Islet of Langerhans (tissue), 1 donor: ENCODE data around the gene PDE11A.

Source experiments
- FAIRE-seq: peaks from one replicate; lab custom pipeline; 2011; peaks lifted over from hg19 to GRCh38; lab: Jason Lieb, UNC

The PDE11A gene

DNA sequence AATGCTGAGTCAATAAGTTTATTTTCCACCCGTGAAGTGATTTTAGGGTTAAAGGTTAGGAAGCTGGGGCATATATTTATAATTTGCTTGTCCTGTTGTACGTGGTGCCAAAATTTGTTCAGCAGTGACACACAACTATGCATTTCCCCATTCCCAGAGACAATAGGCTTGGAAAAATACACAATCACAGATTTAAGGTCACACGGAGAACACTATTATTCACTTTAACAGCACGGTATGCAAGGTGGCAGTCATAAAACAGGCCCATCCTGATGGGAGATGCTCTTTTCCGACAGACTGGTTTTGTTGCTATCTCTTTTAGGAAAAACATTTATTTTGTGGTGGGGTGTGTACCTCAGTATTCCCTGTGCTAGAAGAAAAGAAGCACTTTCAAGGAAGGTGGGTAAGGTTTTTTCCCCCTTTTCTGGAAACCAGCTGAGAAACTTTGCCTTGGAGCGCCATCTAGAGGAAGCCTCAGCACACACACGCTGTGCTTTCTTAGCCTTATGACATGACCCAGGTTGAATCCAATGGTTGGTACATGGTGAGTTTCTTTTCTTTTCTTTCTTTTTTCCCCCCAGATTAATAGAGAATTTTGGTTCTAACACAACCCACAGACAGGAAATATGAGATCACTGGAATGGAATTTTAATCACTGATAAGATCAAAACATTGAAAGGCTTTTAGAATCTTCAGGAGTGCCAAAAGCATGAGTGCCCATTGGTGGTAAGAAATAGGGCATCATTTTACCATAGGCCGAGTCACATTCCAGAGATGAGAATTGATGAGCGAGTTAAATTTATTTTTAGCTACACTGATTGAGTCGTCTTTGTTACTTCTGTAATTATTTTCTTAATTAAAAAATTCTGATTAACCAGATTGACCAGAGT is 347.9 kb downstream of the PDE11A start:
- FAIRE-seq, result peak; percentile 95

DNA sequence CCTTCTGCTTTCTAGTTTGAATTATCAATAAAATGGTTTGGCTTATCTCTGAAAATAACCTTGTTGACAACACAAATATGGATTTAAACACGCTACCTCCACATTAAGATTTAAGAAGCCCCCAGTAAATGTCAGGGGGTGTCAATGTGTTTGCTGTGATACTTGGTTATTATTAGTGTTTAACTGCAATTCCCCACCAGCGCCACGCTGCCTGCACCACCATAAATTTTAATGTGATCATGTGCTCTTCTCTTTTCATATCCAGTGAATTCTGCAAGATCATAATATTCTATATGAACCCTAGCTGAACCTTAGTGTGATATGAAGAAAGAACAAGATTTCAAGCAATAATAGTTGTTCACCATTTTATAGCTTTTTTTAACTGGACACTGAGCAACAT is 349.3 kb downstream of the PDE11A start:
- FAIRE-seq, result no peak

DNA sequence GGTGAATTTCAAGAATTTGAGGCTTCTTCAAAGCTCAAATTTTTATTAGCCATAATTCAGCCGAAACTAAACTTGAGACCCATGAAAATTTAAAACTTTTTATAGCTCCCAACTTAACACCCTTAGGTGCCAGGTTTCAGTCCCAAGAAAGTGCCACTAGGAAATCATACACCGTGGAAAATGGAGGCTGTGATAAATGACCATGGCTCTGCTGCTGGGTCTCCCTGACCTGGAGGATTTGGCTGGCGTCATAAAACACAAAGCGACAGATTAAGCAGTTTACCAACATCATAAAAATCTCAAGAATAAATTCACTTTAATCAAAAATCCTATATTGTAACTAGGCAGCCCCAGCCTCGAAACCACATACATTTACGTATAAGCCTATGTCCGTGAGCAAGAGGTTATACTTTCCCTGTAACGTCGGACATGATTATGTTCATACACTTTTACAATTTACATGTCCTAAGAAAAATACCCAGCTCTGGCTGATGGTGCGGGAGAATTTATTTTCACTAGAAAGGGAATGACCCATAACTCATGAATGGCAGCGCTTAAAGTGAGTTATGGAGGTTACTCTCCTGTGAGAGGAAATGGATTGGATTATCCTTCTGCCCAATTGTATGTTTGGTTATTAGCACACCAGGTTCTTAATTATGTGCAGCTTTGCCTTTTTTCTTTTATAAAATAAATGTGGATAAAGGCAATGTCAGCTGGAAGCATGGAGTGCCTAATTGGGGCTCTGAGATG is 350.6 kb downstream of the PDE11A start:
- no peak for FAIRE-seq

DNA sequence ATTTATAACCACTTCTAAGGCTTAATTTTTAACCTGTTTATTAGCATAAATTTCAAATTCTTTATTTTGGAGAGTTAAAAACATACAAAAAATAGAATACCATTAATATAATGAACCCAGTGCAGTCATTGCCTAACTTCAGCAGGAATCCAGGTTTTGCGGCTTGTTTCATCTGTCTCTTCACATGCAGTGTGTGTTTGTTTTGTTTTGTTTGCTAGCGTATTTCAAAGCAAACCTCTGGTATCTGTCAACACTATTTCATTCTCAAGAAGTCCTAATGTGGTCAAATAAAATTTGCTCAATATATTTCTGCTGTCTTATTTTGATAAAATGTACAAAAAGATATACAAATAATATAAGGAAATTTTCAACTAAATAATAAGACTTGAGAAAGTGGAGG is 351.5 kb downstream of the PDE11A start:
- FAIRE-seq, result no peak

DNA sequence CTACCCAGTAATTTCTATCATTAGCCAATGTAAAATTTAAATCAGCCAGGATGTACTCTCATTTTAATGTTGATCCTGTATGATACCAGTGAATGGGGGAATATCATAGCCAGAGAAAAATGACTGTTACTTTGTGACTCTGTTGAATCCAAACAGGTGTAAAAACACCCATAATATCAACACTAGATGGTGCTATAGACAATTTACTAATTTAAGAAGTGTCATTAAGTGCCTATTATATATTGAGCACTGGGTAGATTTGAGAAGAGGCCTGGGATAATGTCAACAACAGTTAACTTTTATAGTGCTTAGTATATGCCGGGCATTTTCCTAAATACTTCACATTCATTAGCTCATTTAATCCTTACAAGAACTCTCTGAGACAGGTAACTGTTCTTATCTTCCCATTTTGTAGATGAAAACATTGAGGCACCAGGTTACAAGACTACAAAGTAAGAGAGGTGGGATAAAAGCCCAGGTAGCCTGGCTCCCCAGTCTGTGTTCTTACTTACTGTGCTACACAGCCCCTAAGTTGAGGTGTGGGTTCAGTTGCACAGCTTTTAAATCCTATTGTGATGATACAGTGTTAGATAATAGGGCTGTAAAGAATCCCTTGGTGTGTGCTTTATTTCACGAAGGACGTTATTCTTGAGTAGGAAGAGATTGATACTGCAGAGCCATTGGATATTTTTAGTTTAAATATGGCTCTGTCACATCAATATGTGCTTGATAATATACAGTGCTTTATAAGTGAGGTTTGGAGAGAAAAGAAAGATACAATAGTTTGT is 354.6 kb downstream of the PDE11A start:
- FAIRE-seq, result peak; percentile 84

DNA sequence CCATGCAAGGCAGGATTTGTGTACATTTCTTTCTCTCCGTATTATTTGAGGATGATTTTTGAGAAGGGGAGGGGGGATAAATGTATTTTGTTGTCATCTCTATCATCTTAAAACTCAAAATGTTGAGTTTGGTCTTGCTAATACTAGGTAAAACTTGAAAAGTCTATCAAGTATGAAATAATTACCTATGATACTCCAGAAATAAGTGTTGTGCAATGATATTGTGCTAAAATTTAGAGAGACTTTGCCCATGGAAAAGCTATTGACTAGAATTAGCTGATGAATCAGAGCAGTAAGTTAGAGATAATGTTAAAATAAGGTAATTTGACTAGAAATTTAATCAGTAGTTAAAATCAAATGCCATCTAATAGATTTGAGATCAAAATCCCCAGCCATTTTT is 356.1 kb downstream of the PDE11A start:
- no peak for FAIRE-seq

DNA sequence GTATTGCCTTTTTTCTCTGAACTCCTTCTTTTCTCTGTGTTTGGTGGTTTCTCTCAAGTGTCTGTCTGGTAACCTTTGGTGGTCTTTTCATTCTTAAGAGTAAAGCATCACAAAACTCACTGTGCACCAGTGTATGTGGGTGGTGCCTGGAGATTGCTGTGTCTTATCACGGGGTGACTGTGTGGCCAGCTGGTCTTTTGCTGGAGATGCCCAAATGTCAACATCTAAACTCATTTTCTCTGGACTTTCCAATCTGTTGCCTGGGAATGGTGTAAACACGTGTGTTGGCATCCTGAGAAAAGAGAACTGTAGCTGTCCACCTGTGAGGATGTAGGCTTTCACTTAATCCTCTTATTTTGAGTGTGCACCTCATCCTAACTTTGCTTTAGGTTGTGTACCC is 356.8 kb downstream of the PDE11A start:
- FAIRE-seq, result no peak

DNA sequence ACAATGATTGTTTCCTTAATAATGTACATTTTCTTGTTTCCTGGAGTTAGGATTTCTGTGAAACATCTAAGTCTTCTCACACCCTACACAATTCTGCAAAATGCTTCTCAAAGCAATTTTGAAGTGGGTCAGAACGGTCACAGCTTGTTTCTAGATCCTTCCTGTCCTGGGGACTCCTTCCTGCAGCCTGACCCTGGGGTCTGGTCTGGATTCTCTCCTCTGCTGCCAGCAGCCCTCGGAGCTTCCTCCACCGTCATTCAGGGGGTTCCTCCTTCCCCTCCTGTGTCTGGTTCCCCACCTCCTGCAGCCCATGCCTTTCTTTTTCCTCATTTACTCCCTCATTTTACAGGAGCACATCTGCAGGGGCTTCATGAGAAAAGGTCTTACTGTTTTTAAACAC is 357.9 kb downstream of the PDE11A start:
- no peak for FAIRE-seq

DNA sequence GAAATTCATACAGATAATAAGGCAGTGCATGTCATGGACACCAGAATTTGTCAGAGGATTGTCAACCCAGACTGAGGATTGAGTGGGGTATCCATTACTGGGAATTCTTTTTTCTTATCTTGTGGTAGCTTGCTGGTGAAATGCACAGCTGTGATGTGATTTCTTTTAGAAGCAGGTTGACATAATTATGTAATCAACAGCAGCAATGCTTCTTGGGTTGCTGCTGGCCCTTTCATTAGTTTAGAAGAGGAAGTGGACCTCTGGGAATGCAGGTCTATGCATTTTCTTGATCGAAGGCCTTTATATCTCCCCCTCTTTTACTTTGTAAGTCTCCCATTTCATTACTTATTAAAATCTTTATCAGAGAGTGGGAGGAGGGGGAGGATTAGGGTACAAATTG is 360.1 kb downstream of the PDE11A start:
- FAIRE-seq, result no peak

DNA sequence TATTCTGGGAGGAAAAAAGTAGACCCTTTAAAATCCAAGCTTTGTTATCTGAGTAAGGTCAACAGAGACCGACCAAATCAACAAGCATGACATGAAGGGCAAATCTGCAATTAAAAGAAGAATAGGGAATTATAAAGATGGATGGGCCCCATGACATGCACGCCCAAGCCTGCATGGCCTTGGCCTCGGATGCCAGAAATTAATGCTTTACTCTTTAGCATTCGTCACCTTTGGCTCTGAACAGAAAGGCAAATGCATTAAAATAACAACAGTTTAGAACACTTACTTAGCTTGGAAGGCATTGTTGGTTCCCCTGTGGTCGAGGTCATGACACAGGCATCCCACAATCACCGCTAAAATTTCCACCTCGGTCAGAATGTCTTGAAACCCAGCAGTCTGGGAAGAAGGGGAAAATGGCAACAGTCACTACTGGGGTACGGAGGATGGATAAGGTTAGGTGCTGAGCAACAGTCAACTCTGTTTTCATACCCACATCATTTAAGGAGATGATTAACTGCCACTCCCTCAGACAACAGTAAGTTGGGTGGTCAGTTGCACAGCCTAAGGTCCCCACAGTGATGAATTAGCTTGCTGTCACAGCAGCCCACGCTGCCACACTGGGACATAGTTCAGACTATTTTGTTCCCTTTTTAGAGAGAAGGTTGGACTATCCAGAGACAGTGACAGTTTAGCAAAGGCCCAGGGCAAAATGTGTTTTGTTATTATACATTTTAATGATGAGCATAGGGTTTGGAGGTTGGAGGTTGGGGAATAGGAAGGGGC is 360.9 kb downstream of the PDE11A start:
- FAIRE-seq, result no peak

DNA sequence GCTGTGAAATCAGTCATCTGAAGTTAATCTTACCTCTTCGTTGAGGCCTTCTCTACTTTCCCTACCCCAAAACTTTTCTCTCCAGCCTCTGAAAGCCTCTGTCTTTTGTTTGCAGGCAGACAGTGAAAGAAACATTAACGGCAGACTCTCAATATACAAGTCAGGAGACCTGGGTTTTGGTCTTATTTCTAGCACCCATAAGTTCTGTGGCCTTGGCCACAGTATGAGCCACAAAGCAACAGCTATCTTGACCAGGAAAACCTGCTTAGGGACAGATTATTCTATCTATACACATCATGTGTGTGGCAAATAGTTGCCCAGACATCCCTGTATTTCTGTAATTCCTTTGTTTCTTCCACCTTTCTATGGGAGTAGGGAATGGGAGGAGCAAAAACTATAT is 361.7 kb downstream of the PDE11A start:
- FAIRE-seq, result no peak

DNA sequence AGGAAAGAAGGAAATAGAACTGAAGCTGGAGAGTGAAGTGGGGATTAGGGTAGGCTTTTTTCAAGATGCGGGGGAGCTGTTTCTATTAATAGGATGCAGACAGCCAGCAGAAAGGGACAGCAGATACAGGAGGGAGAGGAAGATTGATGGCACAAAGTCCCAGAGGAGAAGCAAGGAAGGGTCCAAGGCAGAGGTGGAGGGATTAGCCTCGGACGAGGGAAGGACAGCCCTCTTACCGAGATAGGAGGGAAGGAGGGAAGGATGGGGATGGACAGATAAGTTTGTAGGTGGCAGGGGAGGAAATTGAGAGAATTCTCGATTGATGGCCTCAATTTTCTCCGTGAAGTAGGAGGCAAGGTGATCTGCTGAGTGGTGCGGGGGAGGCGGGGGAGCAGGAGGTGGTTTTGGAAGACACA is 362.6 kb downstream of the PDE11A start:
- no peak for FAIRE-seq

DNA sequence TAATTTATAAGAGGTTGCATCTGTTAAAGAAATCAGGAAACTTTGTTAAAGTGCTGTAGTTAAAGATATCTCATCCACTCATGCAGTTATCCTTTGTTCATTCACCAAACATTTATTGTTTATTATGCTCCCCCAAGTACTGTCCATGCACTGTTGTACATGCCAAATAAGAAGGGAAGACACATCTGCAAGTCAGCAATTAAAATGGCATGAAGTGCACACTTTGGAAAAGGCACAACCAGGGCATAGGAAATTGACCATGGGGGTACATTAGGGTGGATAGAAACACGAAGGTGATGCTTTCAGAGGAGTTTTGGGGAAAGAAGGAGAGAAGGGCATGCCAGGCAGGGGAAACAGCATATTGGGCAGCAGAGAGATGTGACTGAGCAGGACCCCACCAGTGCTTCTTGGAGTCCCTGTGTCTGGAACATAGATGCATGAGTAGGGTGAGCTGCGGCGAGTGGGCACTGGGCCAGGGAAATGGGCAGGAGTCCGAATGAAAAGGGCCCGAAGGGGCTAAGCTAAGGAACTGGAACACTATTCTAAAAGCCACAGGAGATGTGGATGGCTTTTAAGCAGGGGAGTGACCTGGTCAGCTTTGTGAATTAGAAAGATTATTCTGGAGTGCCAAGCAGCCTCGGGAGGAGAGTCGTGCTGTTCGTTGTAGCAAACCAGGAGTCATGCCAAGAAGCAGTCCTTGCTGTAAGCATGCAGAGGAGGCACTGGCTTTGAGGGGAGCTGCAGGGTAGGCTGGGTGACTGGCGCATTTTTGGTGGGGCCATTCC is 363.7 kb downstream of the PDE11A start:
- no peak for FAIRE-seq

DNA sequence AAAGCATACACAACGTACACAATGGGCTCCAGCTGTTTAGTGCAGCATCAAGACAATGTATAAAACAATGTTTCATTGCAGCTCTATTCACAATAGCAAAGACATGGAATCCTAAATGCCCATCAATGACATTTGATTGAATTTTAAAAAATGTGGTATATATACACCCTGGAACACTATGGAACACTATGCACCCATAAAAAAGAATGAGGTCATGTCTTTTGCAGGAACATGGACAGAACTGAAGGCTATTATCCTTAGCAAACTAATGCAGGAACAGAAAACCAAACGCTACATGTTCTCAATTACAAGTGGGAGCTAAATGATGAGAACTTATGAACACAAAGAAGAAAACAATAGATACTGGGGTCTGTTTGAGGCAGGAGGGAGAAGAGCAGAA is 364.5 kb downstream of the PDE11A start:
- FAIRE-seq, result no peak

DNA sequence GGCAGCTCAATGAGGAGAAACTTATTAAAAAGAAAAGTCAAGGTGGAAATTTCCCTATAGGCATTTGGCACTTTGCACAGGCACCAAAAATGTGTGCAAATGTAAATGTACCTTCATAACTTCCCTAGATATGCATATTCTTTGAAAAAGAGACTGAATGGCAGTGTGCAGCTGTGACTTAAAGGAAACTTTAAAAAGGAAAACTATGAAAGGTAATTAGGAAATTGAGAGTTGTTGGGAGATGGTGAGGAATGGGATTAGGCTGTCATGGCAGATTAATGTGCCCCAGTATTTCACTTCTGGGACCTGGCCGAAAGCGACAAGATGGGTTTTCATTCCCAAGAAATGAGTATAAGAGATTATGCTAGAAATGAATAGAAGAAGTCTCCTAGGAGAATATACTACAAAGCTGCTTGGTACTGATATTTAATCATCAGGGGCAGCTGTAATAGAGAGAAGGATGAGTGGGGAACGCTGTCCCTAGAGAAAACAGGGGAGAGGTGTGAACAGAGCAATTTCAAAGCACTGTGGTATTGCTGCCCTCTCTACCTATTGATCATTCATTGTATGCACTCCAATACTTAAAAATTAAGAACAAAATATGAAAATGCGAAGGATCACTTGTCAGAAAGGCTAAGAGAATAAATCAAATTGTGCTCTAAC is 366.9 kb downstream of the PDE11A start:
- FAIRE-seq, result no peak

DNA sequence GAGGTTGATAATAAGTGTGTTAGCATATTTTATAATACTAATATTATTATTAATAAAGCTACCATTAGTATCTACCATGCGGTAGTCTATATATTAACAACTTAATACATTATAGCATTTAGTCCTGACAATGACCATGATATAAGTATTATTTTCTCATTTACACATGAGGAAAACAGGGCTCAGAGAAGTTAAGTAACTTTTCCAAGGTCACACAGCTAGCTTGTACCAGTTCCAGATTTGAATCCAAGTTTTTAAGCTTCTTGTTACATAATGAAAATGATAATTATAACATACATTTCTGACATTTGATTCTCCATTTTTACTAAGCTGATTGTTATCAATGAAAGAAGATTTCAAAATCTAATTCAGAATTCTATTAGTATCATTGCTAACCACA is 369.4 kb downstream of the PDE11A start:
- no peak for FAIRE-seq

DNA sequence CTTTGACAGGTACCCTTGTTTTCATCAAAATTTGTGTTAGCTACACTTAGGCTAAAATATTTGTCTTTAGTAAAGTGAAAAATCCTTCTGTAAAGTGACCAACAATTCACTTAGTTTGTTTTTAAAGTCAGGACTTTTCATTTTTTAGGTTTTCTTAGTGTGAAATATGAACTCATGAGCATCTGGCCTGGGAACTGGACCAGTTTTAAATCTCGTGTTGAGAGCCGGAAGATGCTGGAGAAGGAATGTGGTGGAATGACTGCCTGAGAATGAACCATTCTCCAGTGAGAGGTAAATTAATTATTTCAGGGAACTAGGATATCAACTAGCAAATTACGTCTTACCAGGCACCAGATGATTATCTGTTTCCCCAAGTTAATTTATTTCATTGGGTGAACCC is 374.3 kb downstream of the PDE11A start:
- no peak for FAIRE-seq

DNA sequence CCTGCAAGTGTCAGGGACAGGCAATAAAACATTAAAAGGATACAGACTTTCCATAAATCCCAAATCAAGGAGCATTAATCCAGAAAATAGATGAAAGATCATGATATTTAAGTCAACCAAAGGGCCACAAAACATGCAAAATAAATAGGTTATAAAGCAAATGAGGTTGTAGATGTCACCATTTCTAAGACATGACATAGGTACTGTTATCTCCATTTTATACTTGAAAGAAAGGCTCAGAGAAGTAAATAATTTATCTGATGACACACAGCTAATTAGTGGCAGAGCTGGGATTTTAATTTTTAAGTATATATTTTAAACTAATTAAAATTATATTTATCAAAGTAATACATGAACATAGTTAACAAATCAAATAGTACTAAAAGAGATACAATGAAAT is 378.2 kb downstream of the PDE11A start:
- no peak for FAIRE-seq

DNA sequence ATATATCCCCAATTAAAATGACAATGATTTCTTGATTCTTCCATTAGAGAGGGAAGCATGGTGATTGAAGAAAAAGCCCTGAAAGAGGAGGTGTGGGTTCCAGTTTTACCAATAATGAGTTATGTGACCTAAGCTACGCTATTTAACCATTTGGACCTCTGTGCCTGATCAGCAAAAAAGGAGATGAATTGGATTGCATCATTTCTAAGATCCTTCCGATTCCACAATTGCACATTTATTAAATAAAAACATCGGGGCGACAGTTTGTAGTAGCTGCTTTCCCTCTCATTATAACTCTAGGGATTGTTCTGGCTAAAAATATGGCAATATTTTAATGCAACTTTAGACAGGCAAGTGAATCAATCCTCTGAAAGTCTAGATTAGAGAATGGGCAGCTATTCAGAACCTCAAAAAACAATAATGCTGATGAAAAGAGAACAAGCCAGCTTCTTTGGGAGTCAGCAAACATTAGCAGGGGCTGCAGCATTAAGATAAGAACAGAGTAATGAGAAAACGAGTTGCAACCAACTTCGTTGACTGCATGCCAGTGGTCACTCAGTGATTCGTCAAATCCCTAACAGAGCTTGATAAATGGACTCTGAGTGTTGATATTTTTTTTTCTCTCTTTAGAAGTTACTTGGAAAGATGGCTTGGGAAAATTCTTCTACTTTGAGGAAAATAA is 378.8 kb downstream of the PDE11A start:
- FAIRE-seq, result no peak

DNA sequence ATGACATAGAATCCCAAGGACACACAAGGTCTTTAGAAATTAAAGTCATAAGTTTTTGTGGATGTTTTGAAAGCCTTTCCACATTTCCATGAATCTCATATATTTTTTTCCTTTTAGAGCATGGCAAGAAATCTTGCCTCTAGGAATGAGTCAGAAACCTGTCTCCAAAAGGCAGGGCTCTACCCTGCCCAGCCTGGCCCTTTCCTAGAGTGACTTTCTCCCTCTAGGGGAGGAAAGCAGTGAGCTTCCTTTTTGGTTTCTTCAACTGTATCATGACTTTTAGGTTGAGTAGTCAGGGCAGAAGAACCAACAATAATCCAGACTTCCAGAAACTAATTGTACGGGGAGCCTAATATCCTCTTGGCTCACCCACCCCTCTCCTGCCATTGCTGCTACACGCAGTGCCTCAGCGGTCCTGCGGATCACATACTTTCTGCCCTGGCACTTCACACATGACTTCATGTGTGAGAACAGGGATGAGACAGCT is 379.8 kb downstream of the PDE11A start:
- no peak for FAIRE-seq
